Measurements from ENCODE around the gene PLAU. TPM values are rescaled to one million over a fixed set of nuclear protein-coding genes. Genes with fewer than 3 reads are reported as not detected.
A peak's percentile ranks its signal among the peaks of the same experiment; 100 is the strongest.

The PLAU gene
- total RNA-seq, 6 experiments from 2014 or later: 0.24 to 4.3 (median 0.87) TPM

DNA sequence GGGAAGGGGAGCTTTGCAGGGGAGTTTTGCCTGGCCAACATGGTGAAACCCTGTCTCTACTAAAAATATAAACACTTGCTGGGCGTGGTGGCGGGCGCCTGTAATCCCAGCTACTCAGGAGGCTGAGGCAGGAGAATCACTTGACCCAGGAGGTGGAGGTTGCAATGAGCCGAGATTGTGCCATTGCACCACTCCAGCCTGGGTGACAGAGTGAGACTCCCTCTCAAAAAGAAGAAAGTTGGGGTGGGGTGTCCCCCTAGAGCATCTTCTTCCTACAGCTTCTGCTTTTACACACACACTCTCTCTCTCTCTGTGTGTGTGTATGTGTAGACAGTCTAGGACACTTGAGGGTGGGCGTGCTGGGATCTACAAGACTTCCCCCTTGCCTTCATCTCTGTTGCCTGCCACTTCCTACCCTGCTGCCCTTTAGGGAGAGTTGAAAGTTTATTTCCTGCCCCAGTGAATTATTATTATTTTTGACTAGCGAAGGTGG lies 21.7 kb downstream of the PLAU start:
- Histone ChIP-seq H3K4me1 (no peaks in the 10 kb centered on the region), H3K36me3 (no peaks in the 10 kb centered on the region), H3K4me3 (no peak overlapping the region), H3K27me3 (no peaks in the 10 kb centered on the region), H3K9me3 (no peaks in the 10 kb centered on the region), H3K27ac (no peak overlapping the region)
- intact Hi-C loops (cut with DNase I): no loop called here
- no peak for TF ChIP-seq CTCF (IDR thresholded peaks at IDR 0.05)
- no peak for TF ChIP-seq POLR2A (IDR thresholded peaks at IDR 0.05)
- 83% methylated on average over 1 of the region's 6 CpGs for WGBS (ENCODE audit: insufficient coverage, low coverage, low lambda C conversion rate, missing lambda C conversion rate)
- no peak for DNase-seq
- ATAC-seq: no peak

GRCh38 chr10:73934074-73934473 lies 23.1 kb downstream of the PLAU start:
- 86% methylated on average over 1 of the region's 4 CpGs for WGBS (ENCODE audit: insufficient coverage, low coverage, low lambda C conversion rate, missing lambda C conversion rate)
- no peaks in the 10 kb centered on the region for H3K9me3 ChIP-seq
- H3K36me3 ChIP-seq: no peaks in the 10 kb centered on the region
- TF ChIP-seq POLR2A (IDR thresholded peaks at IDR 0.05) (no peak), CTCF (IDR thresholded peaks at IDR 0.05) (no peak)
- no peaks in the 10 kb centered on the region for H3K4me1 ChIP-seq
- no peaks in the 10 kb centered on the region for H3K27me3 ChIP-seq
- ATAC-seq: no peak
- H3K4me3 ChIP-seq: no peak overlapping the region
- no peak for DNase-seq
- intact Hi-C loops (cut with DNase I): no loop called here
- H3K27ac ChIP-seq: no peak overlapping the region

DNA sequence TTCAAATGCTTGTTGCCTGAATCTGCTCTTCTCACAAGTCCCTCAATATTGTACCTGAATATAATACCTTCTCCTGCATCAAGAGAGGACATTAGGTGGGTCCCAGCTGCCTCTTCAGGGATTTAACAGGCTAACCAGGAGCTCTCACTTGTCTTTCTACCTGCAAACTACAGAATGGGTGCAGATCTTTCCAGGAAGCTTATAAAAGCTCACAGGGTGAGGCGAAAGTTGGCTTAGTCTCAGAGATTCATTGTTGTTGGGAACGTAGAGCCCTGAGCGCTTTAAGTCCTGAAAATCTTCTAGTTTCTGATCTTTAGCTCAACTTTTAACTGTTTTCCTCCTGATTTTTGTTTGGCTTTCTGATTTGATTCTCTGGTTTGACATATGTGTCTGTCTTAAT lies 25.0 kb downstream of the PLAU start:
- no peak for ATAC-seq
- intact Hi-C loops (cut with DNase I): loop anchor here in 1 of 2 donors (5.0 kb wide), 1 partner anchor 44 kb away; no protein-coding TSS in a partner anchor
- 91% methylated on average over 3 of the region's 3 CpGs for WGBS (ENCODE audit: insufficient coverage, low coverage, low lambda C conversion rate, missing lambda C conversion rate)
- Histone ChIP-seq H3K4me1 (no peaks in the 10 kb centered on the region), H3K4me3 (no peak overlapping the region), H3K27me3 (no peaks in the 10 kb centered on the region), H3K36me3 (no peaks in the 10 kb centered on the region), H3K9me3 (no peaks in the 10 kb centered on the region), H3K27ac (no peak overlapping the region)
- no peak for TF ChIP-seq POLR2A (IDR thresholded peaks at IDR 0.05)
- no peak for DNase-seq

DNA sequence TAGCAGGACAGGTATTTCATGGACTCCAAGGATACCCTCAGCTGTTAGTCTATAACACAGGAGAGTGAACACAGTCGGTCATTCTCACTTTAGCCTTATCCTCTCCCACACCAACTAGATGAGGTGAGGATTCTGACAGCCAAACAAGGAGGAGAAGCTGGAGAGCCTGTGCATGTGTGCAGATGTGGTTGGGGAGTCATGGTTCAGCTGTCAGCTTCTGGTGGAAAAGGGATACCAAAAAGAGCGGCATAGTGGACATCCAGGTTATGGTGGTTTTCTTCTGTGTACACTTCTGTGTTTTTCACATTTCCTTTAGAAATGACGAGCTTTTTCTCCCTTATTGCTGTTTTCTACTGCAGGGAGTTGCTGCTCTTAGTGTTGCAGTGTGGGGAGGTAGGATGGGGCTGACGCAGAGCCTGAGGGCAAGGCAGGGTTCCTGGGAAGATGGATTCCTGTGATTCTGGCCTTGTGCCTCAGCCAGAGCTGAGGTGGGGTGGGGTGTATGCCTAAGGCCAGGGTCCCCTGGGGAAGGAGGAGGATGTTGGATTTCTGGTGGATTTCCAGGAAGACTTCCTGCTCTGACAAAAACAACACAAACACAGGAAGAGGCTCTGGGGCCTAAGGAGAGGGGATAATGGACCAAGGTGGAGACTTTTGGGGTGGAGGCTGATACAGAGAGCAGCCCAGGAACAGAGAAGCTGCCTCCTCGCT lies 26.6 kb downstream of the PLAU start:
- Histone ChIP-seq H3K9me3 (no peaks in the 10 kb centered on the region), H3K4me1 (no peaks in the 10 kb centered on the region), H3K27ac (peak overlapping the region in 1 of 3 donors; percentile 12), H3K36me3 (no peaks in the 10 kb centered on the region), H3K4me3 (no peak overlapping the region), H3K27me3 (no peaks in the 10 kb centered on the region)
- intact Hi-C loops (cut with DNase I): loop anchor here in 1 of 2 donors (5.0 kb wide), 1 partner anchor 45 kb away; no protein-coding TSS in a partner anchor
- 57% methylated on average over 4 of the region's 5 CpGs for WGBS (ENCODE audit: insufficient coverage, low coverage, low lambda C conversion rate, missing lambda C conversion rate)
- DNase-seq: no peak
- peak in 3 of 4 donors; percentile 10 to 29 (median 25) for ATAC-seq
- TF ChIP-seq POLR2A (IDR thresholded peaks at IDR 0.05) (no peak), CTCF (IDR thresholded peaks at IDR 0.05) (no peak)

DNA sequence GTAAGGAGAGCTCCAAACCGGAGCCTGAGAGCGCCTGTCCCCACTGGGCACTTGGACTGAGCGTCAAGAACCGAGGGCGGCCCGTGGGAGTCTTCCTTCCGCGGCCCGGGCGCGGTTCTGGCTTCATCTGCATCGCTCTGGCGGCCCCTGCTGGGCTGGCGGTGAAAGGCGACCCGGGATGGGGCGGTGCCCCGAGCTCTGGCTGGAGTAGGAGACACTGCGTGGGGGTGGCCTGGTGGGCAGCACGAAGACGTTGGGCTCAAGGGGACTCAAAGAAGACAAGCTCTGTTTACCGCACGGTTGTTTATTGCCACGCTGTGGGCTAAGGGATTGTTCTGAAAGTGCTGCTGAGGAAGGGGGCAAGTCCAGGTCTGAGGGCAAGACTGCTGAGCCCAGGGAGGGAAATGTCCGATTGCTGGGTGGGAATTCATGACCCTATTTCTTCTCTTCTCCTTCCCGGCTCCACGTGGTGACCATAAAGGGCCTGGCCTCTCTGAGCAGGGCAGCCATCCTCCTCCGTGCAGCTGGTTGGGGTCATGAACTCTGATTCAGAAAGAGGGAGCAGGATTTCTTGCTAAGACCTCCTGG lies 29.8 kb downstream of the PLAU start:
- peak; percentile 78 to 89 (median 86) for DNase-seq
- Histone ChIP-seq H3K27ac (no peak overlapping the region), H3K36me3 (no peaks in the 10 kb centered on the region), H3K27me3 (no peaks in the 10 kb centered on the region), H3K4me3 (peak overlapping the region in 1 of 3 donors; percentile 10), H3K9me3 (no peaks in the 10 kb centered on the region), H3K4me1 (no peaks in the 10 kb centered on the region)
- intact Hi-C loops (cut with DNase I): loop anchor here in 1 of 2 donors (10.0 kb wide), 1 partner anchor 56 kb away; no protein-coding TSS in a partner anchor
- 7% methylated on average over 6 of the region's 28 CpGs for WGBS (ENCODE audit: insufficient coverage, low coverage, low lambda C conversion rate, missing lambda C conversion rate)
- TF ChIP-seq POLR2A (IDR thresholded peaks at IDR 0.05) (no peak), CTCF (IDR thresholded peaks at IDR 0.05) (peak; percentile 83 to 93 (median 87))
- peak; percentile 95 to 98 (median 98) for ATAC-seq
